HepG2 (cell line): ENCODE data around the gene MCC.

ENCODE experiments used
- ELF1 ChIP-seq: sonication (generic); formaldehyde crosslinking; IDR thresholded peaks from 2 replicates; pipeline ENCODE4 v1.4.0; 2020; ENCODE audit warnings: missing genetic modification reagents
- RFXANK ChIP-seq: IDR thresholded peaks from 2 replicates; pipeline ENCODE4 v1.6.1; 2016
- ZFX ChIP-seq: sonication (generic); formaldehyde crosslinking; IDR thresholded peaks from 2 replicates; pipeline ENCODE4 v1.4.0; 2020; ENCODE audit warnings: mild to moderate bottlenecking, low read depth, missing genetic modification reagents, moderate library complexity
- ZNF552 ChIP-seq: sonication (generic); formaldehyde crosslinking; IDR thresholded peaks from 2 replicates; pipeline ENCODE4 v1.9.0; 2022; ENCODE audit warnings: missing genetic modification reagents, mild to moderate bottlenecking, borderline replicate concordance

- TF ChIP-seq ELF1 (CRISPR knock-in tag), result no peak
- no peak for TF ChIP-seq RFXANK (CRISPR knock-in tag)
- no peak for TF ChIP-seq ZFX (CRISPR knock-in tag)
- no peak for TF ChIP-seq ZNF552 (CRISPR knock-in tag)
These were observed 52.7 kb downstream of the MCC start for GRCh38 chr5:113435575-113435974.
